Measurements from ENCODE around the gene CEMIP.
"Not testable (repeated sequence)": the region's sequence is repeated elsewhere in the genome, so short reads cannot be mapped to it uniquely, and the experiment has no call there.

DNA sequence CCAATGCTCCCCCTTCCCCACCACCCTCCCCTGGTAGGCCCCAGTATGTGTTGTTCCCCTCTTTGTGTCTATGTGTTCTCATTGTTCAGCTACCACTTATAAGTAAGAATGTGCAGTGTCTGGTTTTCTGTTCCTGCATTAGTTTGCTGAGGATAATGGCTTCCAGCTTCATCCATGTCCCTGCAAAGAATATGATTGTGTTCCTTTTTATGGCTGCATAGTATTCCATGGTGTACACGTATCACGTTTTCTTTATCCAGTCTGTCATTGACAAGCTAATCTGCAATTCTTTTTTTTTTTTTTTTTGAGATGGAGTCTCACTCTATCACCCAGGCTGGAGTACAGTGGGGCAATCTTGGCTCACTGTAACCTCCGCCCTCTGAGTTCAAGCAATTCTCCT, 15.9 kb upstream of the CEMIP start:
- TF ChIP-seq, protein P1, sequence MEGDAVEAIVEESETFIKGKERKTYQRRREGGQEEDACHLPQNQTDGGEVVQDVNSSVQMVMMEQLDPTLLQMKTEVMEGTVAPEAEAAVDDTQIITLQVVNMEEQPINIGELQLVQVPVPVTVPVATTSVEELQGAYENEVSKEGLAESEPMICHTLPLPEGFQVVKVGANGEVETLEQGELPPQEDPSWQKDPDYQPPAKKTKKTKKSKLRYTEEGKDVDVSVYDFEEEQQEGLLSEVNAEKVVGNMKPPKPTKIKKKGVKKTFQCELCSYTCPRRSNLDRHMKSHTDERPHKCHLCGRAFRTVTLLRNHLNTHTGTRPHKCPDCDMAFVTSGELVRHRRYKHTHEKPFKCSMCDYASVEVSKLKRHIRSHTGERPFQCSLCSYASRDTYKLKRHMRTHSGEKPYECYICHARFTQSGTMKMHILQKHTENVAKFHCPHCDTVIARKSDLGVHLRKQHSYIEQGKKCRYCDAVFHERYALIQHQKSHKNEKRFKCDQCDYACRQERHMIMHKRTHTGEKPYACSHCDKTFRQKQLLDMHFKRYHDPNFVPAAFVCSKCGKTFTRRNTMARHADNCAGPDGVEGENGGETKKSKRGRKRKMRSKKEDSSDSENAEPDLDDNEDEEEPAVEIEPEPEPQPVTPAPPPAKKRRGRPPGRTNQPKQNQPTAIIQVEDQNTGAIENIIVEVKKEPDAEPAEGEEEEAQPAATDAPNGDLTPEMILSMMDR (IDR thresholded peaks at IDR 0.05), result not testable (repeated sequence)
- not testable (repeated sequence) for TF ChIP-seq POLR2A (IDR thresholded peaks at IDR 0.05)
